Measurements from ENCODE around the gene BCL11A.

Gene BCL11A

GRCh38 chr2:60528281-60529020 is 25.0 kb downstream of the BCL11A start:
- peaks cover 12% of the 10 kb centered on the region for H3K4me1 ChIP-seq (ENCODE audit: insufficient read depth, poor library complexity, severe bottlenecking)

GRCh38 chr2:60527762-60528161 is 25.7 kb downstream of the BCL11A start:
- DNase-seq (ENCODE audit: low spot score) (no peak), ATAC-seq (ENCODE audit: low read depth) (no peak)
- TF ChIP-seq CTCF (IDR thresholded peaks at IDR 0.05; ENCODE audit: poor library complexity, severe bottlenecking) = no peak
- no peak overlapping the region for H3K27ac ChIP-seq (ENCODE audit: poor library complexity, severe bottlenecking)
- no peaks in the 10 kb centered on the region for H3K9me3 ChIP-seq (ENCODE audit: severe bottlenecking)
- no peak overlapping the region for H3K4me3 ChIP-seq (ENCODE audit: severe bottlenecking)
- peaks cover 8% of the 10 kb centered on the region for H3K4me1 ChIP-seq (ENCODE audit: insufficient read depth, poor library complexity, severe bottlenecking)
- no peaks in the 10 kb centered on the region for H3K36me3 ChIP-seq (ENCODE audit: low read depth)
- H3K27me3 ChIP-seq (ENCODE audit: insufficient read depth, poor library complexity, severe bottlenecking) = no peaks in the 10 kb centered on the region

More at GRCh38 chr2:60528281-60529020, 25.0 kb downstream of the BCL11A start:
- ATAC-seq (ENCODE audit: low read depth) (no peak), DNase-seq (ENCODE audit: low spot score) (no peak)
- no peak overlapping the region for H3K4me3 ChIP-seq (ENCODE audit: severe bottlenecking)
- no peaks in the 10 kb centered on the region for H3K9me3 ChIP-seq (ENCODE audit: severe bottlenecking)
- no peak for TF ChIP-seq CTCF (IDR thresholded peaks at IDR 0.05; ENCODE audit: poor library complexity, severe bottlenecking)
- H3K27ac ChIP-seq (ENCODE audit: poor library complexity, severe bottlenecking) = no peak overlapping the region
- H3K36me3 ChIP-seq (ENCODE audit: low read depth) = no peaks in the 10 kb centered on the region
- H3K27me3 ChIP-seq (ENCODE audit: insufficient read depth, poor library complexity, severe bottlenecking) = no peaks in the 10 kb centered on the region

GRCh38 chr2:60526623-60527022 is 26.8 kb downstream of the BCL11A start:
- Histone ChIP-seq H3K27me3 (ENCODE audit: insufficient read depth, poor library complexity, severe bottlenecking) (no peaks in the 10 kb centered on the region), H3K4me3 (ENCODE audit: severe bottlenecking) (no peak overlapping the region), H3K36me3 (ENCODE audit: low read depth) (no peaks in the 10 kb centered on the region), H3K9me3 (ENCODE audit: severe bottlenecking) (no peaks in the 10 kb centered on the region), H3K4me1 (ENCODE audit: insufficient read depth, poor library complexity, severe bottlenecking) (peaks cover 8% of the 10 kb centered on the region), H3K27ac (ENCODE audit: poor library complexity, severe bottlenecking) (no peak overlapping the region)
- ATAC-seq (ENCODE audit: low read depth) (no peak), DNase-seq (ENCODE audit: low spot score) (no peak)
- no peak for TF ChIP-seq CTCF (IDR thresholded peaks at IDR 0.05; ENCODE audit: poor library complexity, severe bottlenecking)

- Histone ChIP-seq H3K27ac (ENCODE audit: poor library complexity, severe bottlenecking) (no peak overlapping the region), H3K4me3 (ENCODE audit: severe bottlenecking) (no peak overlapping the region), H3K9me3 (ENCODE audit: severe bottlenecking) (no peaks in the 10 kb centered on the region), H3K27me3 (ENCODE audit: insufficient read depth, poor library complexity, severe bottlenecking) (no peaks in the 10 kb centered on the region), H3K36me3 (ENCODE audit: low read depth) (no peaks in the 10 kb centered on the region), H3K4me1 (ENCODE audit: insufficient read depth, poor library complexity, severe bottlenecking) (peaks cover 8% of the 10 kb centered on the region)
- no peak for TF ChIP-seq CTCF (IDR thresholded peaks at IDR 0.05; ENCODE audit: poor library complexity, severe bottlenecking)
- DNase-seq (ENCODE audit: low spot score) (no peak), ATAC-seq (ENCODE audit: low read depth) (no peak)
These were observed 27.6 kb downstream of the BCL11A start for GRCh38 chr2:60525899-60526298.

GRCh38 chr2:60524874-60525273 is 28.6 kb downstream of the BCL11A start:
- Histone ChIP-seq H3K36me3 (ENCODE audit: low read depth) (no peaks in the 10 kb centered on the region), H3K4me1 (ENCODE audit: insufficient read depth, poor library complexity, severe bottlenecking) (peaks cover 2% of the 10 kb centered on the region)
- no peak for ATAC-seq (ENCODE audit: low read depth)

More at GRCh38 chr2:60524874-60525273, 28.6 kb downstream of the BCL11A start:
- no peaks in the 10 kb centered on the region for H3K27me3 ChIP-seq (ENCODE audit: insufficient read depth, poor library complexity, severe bottlenecking)
- H3K4me3 ChIP-seq (ENCODE audit: severe bottlenecking) = no peak overlapping the region
- H3K27ac ChIP-seq (ENCODE audit: poor library complexity, severe bottlenecking) = no peak overlapping the region
- no peak for TF ChIP-seq CTCF (IDR thresholded peaks at IDR 0.05; ENCODE audit: poor library complexity, severe bottlenecking)
- no peaks in the 10 kb centered on the region for H3K9me3 ChIP-seq (ENCODE audit: severe bottlenecking)
- no peak for DNase-seq (ENCODE audit: low spot score)

All from RWPE2 (cell line).